Measurements from ENCODE around the gene CARD14.
"Not testable (repeated sequence)": the region's sequence is repeated elsewhere in the genome, so short reads cannot be mapped to it uniquely, and the experiment has no call there.

CARD14 gene

DNA sequence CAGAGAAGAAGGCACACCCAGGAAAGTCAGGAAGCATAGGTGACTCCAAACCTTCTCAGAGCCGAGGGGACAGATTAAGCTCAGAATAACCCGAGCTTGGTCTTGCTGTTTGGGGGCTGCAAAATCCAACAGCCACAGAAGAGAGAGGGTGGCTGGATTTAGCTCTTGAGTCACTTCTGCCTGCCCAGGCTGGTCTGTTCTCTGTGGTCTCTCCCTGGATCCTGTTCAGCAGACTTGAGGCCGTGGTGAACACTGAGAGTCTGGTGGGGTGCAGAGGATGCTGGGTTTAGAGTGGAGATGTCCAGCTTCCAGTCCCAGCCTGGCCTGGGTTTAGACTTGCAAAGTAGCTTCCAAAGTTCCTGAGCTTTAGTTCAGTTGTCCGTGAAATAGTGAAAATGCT is 59.2 kb downstream of the CARD14 start:
- DNase-seq, result no peak

DNA sequence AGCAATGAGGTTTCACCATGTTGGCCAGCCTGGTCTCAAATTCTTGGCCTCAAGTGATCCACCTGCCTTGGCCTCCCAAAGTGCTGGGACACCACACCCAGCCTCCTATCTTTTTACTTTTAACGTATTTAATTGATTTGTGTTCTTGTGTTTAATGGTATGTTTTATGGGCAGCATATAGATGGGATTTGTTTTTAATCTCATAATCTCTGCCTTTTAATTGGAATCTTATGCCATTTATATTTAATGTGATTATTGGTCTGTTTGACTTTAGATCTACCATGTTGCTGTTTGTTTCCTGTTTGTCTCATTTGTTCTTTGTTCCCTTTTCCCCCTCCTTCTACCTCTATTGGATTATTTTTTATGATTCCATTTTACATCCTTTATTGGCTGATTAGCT is 62.6 kb downstream of the CARD14 start:
- DNase-seq, result no peak

DNA sequence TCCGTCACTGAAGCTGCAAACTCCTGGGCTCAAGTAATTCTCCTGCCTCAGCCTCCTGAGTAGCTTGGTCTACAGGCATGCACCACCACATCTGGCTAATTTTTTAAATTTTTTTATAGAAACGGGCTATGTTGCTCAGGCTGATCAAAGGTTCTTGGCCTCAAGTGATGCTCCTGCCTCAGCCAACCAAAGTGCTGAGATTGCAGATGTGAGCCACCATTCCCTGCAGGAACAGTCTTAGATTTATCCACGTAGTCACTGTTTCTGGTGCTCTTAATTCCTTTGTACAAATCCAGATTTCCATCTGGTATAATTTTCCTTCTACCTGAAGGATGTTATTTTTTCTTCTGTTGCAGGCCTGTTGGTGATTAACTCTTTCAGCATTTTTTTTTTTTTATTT is 63.4 kb downstream of the CARD14 start:
- no peak for DNase-seq

DNA sequence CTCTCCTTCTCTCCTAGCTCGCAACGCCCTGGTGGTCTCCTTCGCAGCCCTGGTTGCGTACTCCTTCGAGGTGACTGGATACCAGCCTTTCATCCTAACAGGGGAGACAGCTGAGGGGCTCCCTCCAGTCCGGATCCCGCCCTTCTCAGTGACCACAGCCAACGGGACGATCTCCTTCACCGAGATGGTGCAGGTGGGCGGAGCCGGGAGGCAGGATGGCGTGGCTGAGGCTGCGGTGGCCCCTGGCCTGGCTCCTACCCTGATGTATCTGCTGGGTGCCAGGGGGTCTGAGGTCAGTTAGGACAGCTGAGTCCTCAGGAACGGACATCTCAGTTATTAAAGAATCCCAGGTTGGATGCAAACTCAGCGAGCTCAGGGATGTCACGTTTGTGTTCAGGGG is 67.1 kb downstream of the CARD14 start:
- no peak for DNase-seq

DNA sequence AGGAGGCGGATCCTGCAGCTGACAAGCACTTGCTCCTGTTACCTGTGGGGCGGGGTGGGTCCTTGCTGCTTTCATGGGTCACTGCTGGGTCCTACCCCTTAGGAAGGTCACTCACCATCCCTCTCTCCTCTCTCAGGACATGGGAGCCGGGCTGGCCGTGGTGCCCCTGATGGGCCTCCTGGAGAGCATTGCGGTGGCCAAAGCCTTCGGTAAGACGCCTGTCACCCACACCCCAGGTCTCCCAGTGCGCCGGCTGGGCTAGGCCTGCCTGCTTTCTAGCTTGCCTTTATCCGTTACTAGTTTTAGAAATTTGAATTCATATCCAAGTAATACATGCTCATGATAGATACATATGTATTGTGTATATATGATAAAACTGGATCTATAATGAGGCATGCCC is 67.6 kb downstream of the CARD14 start:
- DNase-seq, result no peak

DNA sequence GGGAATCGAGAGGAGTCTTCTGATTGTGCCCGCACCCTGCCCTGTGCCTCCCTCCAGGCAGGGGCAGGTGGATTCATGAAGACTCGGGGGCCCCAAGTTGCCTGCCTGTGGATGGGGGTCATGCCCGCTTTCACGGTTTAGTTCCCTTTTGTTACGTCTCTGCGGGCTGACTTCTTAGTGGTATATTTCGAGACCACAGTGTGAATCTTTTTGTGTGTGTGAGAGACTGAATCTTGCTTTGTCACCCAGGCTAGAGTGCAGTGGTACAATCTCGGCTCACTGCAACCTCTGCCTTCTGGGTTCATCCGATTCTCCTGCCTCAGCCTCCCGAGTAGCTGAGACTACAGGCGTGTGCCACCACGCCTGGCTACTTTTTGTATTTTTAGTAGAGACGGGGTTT is 72.7 kb downstream of the CARD14 start:
- DNase-seq, result no peak

DNA sequence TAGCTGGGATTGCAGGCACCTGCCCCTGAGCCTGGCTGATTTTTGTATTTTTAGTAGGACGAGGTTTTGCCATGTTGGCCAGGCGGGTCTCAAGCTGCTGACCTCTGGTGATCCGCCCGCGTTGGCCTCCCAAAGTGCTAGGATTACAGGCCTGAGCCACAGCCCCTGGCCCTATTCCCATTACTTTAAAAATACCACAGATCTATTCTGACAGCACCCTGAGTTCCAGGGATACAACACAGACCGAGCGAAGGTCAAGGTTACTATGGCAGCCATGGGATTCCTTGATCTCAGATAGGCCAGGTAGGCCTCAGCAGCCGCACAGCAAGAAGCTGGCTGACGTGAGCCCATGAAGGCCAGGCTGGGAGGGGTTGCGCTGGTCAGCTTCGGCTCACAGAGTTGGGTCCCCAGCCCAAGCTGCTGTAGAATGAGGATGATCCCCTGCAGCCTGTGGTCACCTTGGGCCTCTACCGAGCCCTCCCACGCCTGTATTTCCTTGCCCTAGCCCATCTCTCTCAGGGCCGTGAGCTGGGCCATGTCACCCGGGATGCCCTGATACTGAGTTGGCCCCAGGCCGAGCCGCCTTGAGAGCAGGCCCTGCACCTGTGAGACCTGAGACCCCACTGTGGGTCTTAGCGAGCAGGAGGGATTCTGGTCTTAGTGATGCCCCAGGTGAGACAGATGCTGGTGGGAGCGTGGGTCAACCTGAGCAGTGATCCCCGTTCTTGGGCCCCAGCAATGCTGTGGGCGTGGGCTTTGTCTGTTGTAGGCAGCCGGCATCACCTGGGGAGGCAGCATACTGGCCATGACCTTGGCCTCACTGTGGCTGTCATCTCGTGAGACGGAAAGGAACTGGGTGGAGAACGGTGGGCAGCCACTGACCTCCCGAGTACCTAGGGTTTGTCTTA is 74.0 kb downstream of the CARD14 start:
- DNase-seq, result no peak

DNA sequence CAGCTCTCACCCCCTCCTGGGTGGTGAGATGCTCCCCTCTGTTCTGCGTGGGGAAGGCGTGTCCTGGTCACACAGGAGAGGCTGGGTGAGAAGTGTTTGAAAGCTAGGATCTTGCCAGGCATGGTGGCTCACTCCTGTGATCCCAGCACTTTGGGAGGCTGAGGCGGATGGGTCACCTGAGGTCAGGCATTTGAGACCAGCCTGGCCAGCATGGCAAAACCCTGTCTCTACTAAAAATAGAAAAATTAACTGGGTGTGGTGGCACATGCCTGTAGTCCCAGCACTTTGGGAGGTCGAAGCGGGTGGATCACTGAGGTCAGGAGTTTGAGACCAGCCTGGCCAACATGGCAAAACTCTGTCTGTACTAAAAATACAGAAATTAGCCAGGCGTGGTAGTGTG is 74.6 kb downstream of the CARD14 start:
- not testable (repeated sequence) for DNase-seq

DNA sequence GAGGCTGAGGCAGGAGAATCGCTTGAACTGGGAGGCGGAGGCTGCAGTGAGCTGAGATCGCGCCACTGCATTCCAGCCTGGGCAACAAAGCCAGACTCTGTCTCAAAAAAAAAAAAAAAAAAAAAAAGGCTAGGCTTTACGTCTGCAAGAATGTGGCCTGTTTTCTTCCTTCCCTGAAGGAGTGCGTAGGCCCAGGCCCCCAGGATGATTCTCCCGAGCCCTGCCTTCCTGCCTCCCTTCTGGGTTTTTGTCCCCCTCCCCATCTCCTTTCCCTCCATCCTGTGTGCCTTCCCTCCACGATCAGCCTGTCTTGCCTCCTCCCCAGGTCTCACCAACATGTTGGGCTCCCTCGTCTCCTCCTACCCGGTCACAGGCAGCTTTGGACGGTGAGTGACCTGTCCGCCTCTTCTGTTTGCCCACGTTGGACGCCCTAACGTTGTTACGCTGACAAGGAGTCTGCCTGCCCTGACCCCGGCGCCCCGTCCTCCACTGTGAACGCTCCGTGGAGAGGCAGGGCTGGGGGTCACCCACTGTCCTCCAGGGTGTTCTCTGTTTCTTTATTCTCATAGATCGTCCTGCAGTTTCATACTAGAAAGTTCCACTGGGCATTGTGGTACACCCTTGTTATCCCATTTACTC is 75.2 kb downstream of the CARD14 start:
- no peak for DNase-seq

DNA sequence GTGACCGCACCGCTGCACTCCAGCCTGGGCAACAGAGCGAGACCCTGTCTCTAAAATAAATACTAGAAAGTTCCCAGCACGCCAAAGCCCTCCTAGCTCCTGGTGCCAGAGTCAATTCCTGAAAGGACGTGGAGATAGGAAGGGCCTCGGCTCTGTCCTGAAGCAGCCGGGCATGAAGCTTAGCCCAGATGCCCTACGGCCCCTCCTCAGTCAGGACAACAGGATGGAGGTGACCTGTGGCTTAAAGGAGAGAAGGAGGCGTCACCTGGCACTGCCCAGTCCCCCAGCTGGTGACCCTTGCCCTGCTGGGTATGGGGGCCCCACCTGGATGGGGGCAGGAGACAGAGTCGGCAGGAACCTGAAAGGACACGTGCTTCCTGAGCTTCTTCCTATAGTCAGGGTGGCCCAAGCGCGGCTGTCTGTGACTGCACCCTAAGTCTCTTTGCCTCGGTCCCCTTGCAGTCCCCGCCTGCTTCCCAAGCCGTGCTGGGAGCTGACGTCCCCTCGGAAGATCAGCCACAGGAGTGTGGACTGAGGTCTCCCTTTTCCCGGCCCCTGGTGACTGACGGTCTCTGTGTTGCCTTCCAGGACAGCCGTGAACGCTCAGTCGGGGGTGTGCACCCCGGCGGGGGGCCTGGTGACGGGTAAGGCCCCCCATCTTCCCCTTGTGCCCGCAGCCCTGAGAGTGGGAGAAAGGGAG is 75.9 kb downstream of the CARD14 start:
- DNase-seq, result no peak

DNA sequence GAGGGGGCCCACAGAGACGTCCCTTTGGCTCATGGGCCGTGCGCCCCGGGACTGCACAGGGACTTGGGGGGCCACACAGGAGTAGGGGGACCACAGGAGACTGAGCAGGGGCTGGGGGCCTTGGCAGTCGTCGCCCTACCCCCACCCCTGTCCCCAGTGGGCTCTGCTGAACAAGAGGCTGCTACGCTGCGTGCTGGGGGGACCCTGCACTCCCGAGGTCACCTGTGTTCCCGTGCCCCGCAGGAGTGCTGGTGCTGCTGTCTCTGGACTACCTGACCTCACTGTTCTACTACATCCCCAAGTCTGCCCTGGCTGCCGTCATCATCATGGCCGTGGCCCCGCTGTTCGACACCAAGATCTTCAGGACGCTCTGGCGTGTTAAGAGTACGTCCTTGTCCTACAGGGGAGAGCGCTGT is 76.4 kb downstream of the CARD14 start:
- no peak for DNase-seq

DNA sequence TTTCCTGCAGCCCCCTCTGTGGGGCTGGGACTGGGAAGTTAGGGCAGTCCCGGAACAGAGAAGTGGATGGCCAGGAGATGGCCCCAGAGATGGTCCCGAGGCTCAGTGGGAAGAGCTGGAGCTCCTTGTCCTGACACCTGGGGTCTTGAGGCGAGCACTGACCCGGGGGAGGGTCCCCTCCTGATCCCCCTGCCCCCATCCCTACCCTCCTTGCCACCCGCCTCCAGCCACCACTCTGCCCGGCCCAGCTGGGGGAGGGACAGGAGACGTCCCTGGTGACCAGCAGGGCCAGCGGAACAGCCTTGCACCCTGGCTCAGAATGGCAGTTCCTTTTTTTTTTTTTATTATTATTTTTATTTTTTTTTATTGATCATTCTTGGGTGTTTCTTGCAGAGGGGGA is 76.9 kb downstream of the CARD14 start:
- no peak for DNase-seq

DNA sequence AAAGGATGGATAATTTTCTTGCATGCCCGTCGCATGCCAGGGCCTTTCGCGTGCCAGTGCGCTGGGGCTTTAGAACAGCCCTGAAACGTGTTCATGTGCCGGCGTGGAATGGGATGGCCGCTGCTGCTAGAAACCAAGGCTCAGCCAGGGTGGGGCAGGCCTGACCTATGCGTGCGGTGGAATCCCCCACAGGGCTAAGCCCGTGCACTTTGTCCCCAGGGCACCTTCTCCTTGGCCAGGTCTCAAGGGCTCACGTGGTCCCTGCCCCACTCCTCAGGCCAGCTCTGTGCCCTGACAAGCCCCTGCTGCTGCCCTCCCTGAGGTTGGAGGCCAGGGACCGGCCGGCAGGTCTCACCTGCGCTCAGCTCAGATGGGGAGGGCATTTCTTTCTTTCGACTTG is 77.7 kb downstream of the CARD14 start:
- no peak for DNase-seq

DNA sequence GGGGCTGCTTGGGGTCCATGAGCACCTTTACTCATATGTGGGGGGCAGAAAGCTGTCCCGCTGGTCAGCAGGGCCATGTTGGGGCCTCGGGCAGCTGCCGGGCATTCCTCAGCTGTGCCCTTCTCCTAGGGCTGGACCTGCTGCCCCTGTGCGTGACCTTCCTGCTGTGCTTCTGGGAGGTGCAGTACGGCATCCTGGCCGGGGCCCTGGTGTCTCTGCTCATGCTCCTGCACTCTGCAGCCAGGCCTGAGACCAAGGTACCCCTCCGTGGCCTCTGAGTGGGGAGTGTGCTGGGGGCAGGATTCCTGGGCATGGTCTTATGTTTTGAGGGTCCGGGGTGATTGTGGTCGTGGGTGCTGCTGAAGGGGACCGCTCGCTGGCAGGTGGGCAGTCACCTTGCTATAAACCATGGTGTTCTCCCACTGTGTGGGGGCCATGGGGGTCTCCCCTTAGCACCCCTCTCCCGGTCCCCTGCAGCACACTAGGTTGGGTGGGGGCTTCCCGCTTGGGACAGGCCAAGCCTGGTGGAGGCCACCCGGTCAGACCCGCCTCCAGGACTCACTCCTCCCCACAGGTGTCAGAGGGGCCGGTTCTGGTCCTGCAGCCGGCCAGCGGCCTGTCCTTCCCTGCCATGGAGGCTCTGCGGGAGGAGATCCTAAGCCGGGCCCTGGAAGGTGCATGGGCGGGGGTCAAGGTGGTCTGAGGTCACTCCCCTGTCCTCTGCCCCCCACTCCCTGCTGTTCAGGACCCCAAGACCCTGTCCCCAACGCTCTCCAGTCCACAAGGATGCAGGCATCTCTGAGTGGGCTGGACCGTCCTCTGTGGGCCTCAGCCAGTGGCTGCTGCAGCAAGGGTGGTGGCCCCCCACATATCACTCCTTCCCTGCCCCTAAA is 78.4 kb downstream of the CARD14 start:
- no peak for DNase-seq

DNA sequence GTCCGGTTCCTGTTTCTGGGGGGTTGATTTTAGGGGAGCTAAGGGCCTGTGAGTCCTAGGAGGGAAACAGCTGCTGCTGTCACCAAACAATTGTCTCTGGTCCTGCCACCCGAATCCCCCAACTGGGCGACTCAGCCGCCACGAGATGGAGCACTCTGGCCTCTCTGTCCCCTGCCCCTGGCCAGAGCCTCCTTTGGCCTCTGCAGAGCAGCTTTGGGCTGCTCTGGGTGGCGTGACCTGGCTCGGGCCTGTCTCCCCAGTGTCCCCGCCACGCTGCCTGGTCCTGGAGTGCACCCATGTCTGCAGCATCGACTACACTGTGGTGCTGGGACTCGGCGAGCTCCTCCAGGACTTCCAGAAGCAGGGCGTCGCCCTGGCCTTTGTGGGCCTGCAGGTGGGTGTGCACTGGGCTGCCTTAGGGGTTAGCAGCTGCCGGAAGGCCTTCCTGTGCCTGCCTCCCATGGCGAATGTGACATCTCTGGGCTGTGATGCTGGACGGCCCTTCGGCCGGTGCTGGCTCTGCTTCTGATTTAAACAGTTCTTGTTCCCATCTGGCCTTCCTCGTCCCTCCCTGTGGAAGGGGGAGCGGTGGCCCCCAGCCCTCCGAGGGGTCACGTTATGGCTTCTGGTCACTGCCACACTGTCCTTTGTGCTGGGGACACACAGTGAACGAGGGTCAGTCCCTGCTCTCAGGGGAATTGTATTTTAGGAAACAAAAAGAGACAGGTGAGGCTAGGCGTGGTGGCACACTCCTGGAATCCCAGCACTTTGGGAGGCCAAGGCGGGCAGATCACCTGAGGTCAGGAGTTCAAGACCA is 79.3 kb downstream of the CARD14 start:
- DNase-seq, result no peak

DNA sequence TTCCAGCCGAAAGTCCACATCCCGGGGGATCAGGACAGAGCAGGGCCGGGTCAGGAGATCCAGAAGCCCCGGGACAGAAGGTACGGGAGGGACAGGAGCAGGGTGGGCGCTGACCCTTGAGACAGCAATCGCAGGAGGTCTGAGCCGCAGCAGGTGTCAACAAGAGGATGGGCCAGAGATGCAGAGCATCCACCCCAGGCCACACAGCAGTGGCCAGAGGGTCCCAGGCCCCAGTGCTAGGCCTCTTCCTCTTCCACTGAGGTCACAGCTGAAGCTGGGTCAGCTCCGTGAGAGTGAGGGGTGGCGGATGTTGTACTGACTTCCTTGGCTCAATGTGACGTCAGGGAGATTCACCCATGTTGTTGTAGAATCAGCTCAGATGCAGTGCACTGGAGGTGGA is 82.1 kb downstream of the CARD14 start:
- no peak for DNase-seq

DNA sequence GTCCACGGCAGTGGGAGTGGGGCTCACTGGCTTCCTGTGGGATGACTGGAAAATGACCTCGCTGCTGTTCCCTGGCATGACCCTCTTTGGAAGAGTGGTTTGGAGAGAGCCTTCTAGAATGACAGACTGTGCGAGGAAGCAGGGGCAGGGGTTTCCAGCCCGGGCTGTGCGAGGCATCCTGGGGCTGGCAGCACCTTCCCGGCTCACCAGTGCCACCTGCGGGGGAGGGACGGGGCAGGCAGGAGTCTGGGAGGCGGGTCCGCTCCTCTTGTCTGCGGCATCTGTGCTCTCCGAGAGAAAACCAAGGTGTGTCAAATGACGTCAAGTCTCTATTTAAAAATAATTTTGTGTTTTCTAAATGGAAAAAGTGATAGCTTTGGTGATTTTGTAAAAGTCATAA is 83.0 kb downstream of the CARD14 start:
- no peak for DNase-seq

DNA sequence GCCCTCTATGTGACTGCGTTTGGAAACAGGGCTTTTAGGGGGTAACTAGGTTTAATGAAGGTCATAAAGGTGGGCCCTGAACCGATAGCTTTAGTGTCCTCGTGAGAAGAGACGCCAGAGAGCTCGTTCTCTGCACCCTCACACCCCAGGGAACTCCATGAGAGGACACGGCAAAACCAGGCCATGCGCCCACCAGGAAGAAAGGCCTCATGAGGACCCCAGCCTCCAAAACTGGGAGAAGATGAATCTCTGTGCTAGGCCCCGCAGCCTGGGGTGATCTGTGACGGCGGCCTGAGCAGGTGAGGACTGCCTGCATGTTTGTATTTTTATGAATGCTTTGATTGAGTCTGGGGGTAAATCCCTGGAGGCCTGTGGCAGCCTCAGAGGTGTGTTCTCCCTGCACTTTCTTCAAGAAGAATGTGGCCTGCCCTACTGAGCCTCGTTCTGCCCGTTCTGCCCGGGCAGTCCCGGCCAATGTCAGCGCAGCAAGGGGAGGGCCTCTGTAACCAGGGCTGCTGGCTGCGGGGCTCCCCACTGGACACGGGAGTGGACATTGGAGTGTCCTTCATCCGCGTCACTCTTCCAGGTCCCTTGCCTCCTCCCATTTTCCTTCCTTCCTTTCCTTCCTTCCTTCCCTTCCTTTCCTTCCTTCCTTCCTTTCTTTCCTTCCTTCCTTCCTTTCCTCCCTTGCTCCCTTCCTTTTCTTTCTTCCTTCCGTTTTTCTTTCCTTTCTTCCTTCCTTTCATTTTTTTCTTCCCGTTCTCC is 84.0 kb downstream of the CARD14 start:
- no peak for DNase-seq

DNA sequence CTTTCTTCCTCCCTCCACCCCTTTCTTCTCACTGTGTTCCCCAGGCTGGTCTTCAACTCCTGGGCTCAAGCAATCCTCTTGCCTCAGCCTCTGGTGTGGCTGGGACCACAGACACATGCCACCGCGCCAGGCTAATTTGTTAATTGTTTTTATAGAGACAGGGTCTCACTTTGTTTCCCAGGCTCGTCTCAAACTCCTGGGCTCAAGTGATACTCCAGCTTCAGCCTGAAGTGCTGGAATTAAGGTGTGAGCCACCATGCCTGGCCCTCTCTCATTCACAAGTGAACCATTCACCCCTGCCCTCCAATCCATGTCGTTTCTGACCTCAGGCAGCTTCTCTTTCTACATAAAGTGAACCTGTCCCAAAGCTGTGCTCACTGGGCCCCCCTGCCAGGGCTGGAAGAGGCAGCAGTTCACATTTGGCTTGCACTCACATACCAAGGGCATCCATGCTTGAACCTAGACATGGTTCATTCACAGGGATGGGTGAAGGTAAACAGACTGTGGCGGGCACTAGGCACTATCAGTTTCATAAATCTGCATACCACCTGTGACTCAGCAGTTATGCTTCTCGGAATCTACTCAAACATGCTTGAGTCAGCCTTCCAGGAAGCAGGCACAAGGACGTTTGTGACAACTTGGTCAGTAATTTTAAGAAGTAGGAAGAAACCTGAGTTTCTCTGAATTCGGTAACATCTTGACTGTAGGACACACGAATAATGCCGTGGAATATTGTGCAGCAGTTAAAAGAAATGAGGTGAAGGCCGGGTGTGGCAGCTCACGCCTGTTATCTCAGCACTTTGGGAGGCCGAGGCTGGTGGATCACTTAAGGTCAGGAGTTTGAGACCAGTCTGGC is 84.8 kb downstream of the CARD14 start:
- peak; percentile 51 for DNase-seq

DNA sequence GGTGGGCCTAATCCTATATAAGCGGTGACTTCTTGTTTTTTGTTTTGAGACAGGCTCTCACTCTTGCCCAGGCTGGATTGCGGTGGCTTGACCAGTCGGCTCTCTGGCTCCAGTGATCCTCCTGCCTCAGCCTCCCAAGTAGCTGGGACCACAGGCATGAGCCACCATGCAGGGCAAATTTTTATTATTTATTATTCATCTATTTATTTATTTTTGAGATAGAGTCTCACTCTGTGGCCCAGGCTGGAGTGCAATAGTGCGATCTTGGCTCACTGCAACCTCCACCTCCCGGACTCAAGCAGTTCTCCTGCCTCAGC is 86.2 kb downstream of the CARD14 start:
- DNase-seq, result no peak
